H9 (cell line): ENCODE measurements around the gene IGSF9. TPM values are rescaled to one million over a fixed set of nuclear protein-coding genes. Genes with fewer than 3 reads are reported as not detected.

Experiments
- DNase-seq: peaks from one replicate; pipeline ENCODE4 v3.0.0-alpha.2; 2017
- H2AFZ ChIP-seq: one replicate; pipeline ENCODE4 v1.6.1; 2013; ENCODE audit warnings: mild to moderate bottlenecking, low read length, control low read depth, moderate library complexity
- H2AK5ac ChIP-seq: 2 replicates; pipeline ENCODE4 v1.6.1; 2013; ENCODE audit warnings: low read length, control low read depth, mixed read lengths; ENCODE audit not compliant: insufficient read length
- H2BK120ac ChIP-seq: one replicate; pipeline ENCODE4 v1.6.1; 2013; ENCODE audit warnings: low read depth, mild to moderate bottlenecking, low read length, control low read depth, inconsistent platforms; ENCODE audit not compliant: poor library complexity, severe bottlenecking
- H2BK12ac ChIP-seq: 2 replicates; pipeline ENCODE4 v1.6.1; 2013; ENCODE audit warnings: low read length, control low read depth, mixed read lengths, low read depth; ENCODE audit not compliant: insufficient read length
- H2BK15ac ChIP-seq: 2 replicates; pipeline ENCODE4 v1.6.1; 2013; ENCODE audit warnings: low read depth, low read length, control low read depth
- H2BK20ac ChIP-seq: one replicate; pipeline ENCODE4 v1.6.1; 2013; ENCODE audit warnings: low read depth, mild to moderate bottlenecking, low read length, control low read depth, inconsistent platforms; ENCODE audit not compliant: poor library complexity, severe bottlenecking
- H2BK5ac ChIP-seq: 2 replicates; pipeline ENCODE4 v1.6.1; 2013; ENCODE audit warnings: low read length, control low read depth, mixed read lengths; ENCODE audit not compliant: insufficient read length
- H3K14ac ChIP-seq: 2 replicates; pipeline ENCODE4 v1.6.1; 2013; ENCODE audit warnings: low read length, control low read depth; ENCODE audit not compliant: insufficient read depth
- H3K18ac ChIP-seq: 2 replicates; pipeline ENCODE4 v1.6.1; 2013; ENCODE audit warnings: low read depth, mild to moderate bottlenecking, mixed read lengths, low read length, control low read depth; ENCODE audit not compliant: insufficient read length
- H3K23ac ChIP-seq: 2 replicates; pipeline ENCODE4 v1.6.1; 2013; ENCODE audit warnings: low read length, control low read depth, mixed read lengths, low read depth; ENCODE audit not compliant: insufficient read length
- H3K23me2 ChIP-seq: 2 replicates; pipeline ENCODE4 v1.6.1; 2013; ENCODE audit warnings: low read depth, mild to moderate bottlenecking, mixed read lengths, low read length, control low read depth; ENCODE audit not compliant: insufficient read length, poor library complexity, severe bottlenecking
- H3K27ac ChIP-seq: 2 replicates; pipeline ENCODE4 v1.5.1; 2013; ENCODE audit warnings: low read length, control low read depth, mixed read lengths, low read depth; ENCODE audit not compliant: insufficient read length
- H3K27me3 ChIP-seq: 2 replicates; pipeline ENCODE4 v1.6.1; 2013; ENCODE audit warnings: low read length, control low read depth, inconsistent platforms; ENCODE audit not compliant: insufficient read depth
- H3K4ac ChIP-seq: 2 replicates; pipeline ENCODE4 v1.6.1; 2013; ENCODE audit warnings: low read depth, mild to moderate bottlenecking, control low read depth, inconsistent platforms, low read length, moderate library complexity
- H3K4me1 ChIP-seq: 2 replicates; pipeline ENCODE4 v1.6.1; 2013; ENCODE audit warnings: low read length, control low read depth, inconsistent platforms; ENCODE audit not compliant: insufficient read depth
- H3K4me2 ChIP-seq: 2 replicates; pipeline ENCODE4 v1.6.1; 2013; ENCODE audit warnings: low read length, control low read depth, mixed read lengths; ENCODE audit not compliant: insufficient read length, insufficient read depth
- H3K56ac ChIP-seq: 2 replicates; pipeline ENCODE4 v1.6.1; 2013; ENCODE audit warnings: low read depth, mild to moderate bottlenecking, mixed read lengths, low read length, control low read depth; ENCODE audit not compliant: insufficient read length
- H3K79me1 ChIP-seq: 2 replicates; pipeline ENCODE4 v1.6.1; 2013; ENCODE audit warnings: low read depth, mild to moderate bottlenecking, moderate library complexity, low read length, control low read depth, inconsistent platforms; ENCODE audit not compliant: insufficient read depth, poor library complexity, severe bottlenecking
- H3K79me2 ChIP-seq: 2 replicates; pipeline ENCODE4 v1.6.1; 2013; ENCODE audit warnings: low read length, control low read depth, inconsistent platforms; ENCODE audit not compliant: insufficient read depth
- H3K9ac ChIP-seq: 2 replicates; pipeline ENCODE4 v1.6.1; 2013; ENCODE audit warnings: low read length, control low read depth, mixed read lengths; ENCODE audit not compliant: insufficient read length; ENCODE audit errors: extremely low read depth
- H3K9me3 ChIP-seq: one replicate; pipeline ENCODE4 v1.6.1; 2013; ENCODE audit warnings: low read depth, low read length, inconsistent platforms; ENCODE audit not compliant: control insufficient read depth
- H3T11ph ChIP-seq: one replicate; pipeline ENCODE4 v1.6.1; 2013; ENCODE audit warnings: mild to moderate bottlenecking, low read length, control low read depth, inconsistent platforms
- H4K20me1 ChIP-seq: one replicate; pipeline ENCODE4 v1.6.1; 2013; ENCODE audit not compliant: control insufficient read depth, insufficient read length, insufficient read depth
- H4K5ac ChIP-seq: 2 replicates; pipeline ENCODE4 v1.6.1; 2013; ENCODE audit warnings: low read depth, mild to moderate bottlenecking, mixed read lengths, low read length, control low read depth; ENCODE audit not compliant: insufficient read length
- H4K8ac ChIP-seq: replicated peaks from 2 replicates; pipeline ENCODE4 v1.6.1; 2013; ENCODE audit warnings: low read length, control low read depth, mixed read lengths, low read depth; ENCODE audit not compliant: insufficient read length
- H4K91ac ChIP-seq: 2 replicates; pipeline ENCODE4 v1.6.1; 2013; ENCODE audit warnings: low read depth, mild to moderate bottlenecking, moderate library complexity, mixed read lengths, low read length, control low read depth; ENCODE audit not compliant: insufficient read length
- H3K27ac Mint-ChIP-seq, 3 experiments: 2 replicates in 2 of 3; 3 replicates in 1 of 3; pipeline ENCODE4 v1.8.0; 2020 to 2021; ENCODE audit warnings: mixed read lengths in 3 of 3, mild to moderate bottlenecking in 1 of 3, moderate library complexity in 1 of 3
- H3K27me3 Mint-ChIP-seq: 2 replicates; pipeline ENCODE4 v1.8.0; 2021; ENCODE audit warnings: low read depth, mild to moderate bottlenecking, moderate library complexity, mixed read lengths
- H3K36me3 Mint-ChIP-seq, 3 experiments: 2 replicates in 2 of 3; 3 replicates in 1 of 3; pipeline ENCODE4 v1.8.0; 2020 to 2021; ENCODE audit warnings: low read depth in 3 of 3, mixed read lengths in 3 of 3; ENCODE audit not compliant: insufficient read depth in 1 of 3
- H3K4me1 Mint-ChIP-seq, 2 experiments: 2 replicates each; pipeline ENCODE4 v1.8.0; 2020; ENCODE audit warnings: mixed read lengths in 2 of 2
- H3K4me3 Mint-ChIP-seq, 2 experiments: 2 replicates in 1 of 2; 3 replicates in 1 of 2; pipeline ENCODE4 v1.8.0; 2020 to 2021; ENCODE audit warnings: mild to moderate bottlenecking in 2 of 2, mixed read lengths in 2 of 2, moderate library complexity in 1 of 2
- H3K9me3 Mint-ChIP-seq, 2 experiments: 2 replicates in 1 of 2; 3 replicates in 1 of 2; pipeline ENCODE4 v1.8.0; 2020; ENCODE audit warnings: mild to moderate bottlenecking in 2 of 2, mixed read lengths in 2 of 2, moderate library complexity in 1 of 2
- WGBS: extraction: QIAGEN DNeasy Blood & Tissue Kit; methylation state at CpG from one replicate; pipeline ENCODE4 v1.1.7; 2013; ENCODE audit warnings: missing lambda C conversion rate, low lambda C conversion rate, mixed read lengths; ENCODE audit not compliant: insufficient read length; ENCODE audit errors: extremely low coverage; 5-methylcytosine and 5-hydroxymethylcytosine counted together
- total RNA-seq: library from RNA; stranded (reverse); gene quantifications from 2 replicates; pipeline ENCODE4 v1.2.1, GENCODE V29; 2021
- TF ChIP-seq, protein P1 (sequence below): fragments of 200-600 bp; sonication (generic); conservative IDR thresholded peaks from 3 replicates; pipeline ENCODE4 v1.8.0; 2021; ENCODE audit warnings: antibody characterized with exemption, mild to moderate bottlenecking

The IGSF9 gene
- total RNA-seq, 1 experiment from 2014 or later, result 11.3 TPM

- Histone ChIP-seq H3K27ac (no peak overlapping the region), H3K18ac (no peak overlapping the region), H3K4ac (no peak overlapping the region), H3K4me2 (no peak overlapping the region), H4K91ac (no peak overlapping the region), H2BK12ac (no peak overlapping the region), H3K14ac (no peak overlapping the region), H3K9ac (no peak overlapping the region), H2BK120ac (no peak overlapping the region), H4K8ac (no peak overlapping the region), H4K5ac (no peak overlapping the region), H2AK5ac (no peak overlapping the region), H3K56ac (no peak overlapping the region), H3K27me3 (no peaks in the 10 kb centered on the region), H3K23ac (no peak overlapping the region), H3K79me1 (no peaks in the 10 kb centered on the region), H3K79me2 (no peaks in the 10 kb centered on the region), H2AFZ (no peak overlapping the region), H4K20me1 (no peaks in the 10 kb centered on the region), H2BK5ac (no peak overlapping the region), H2BK15ac (no peak overlapping the region), H3T11ph (no peak overlapping the region), H3K9me3 (no peaks in the 10 kb centered on the region), H3K4me1 (no peaks in the 10 kb centered on the region), H3K23me2 (no peaks in the 10 kb centered on the region), H2BK20ac (no peak overlapping the region)
- H3K9me3 Mint-ChIP-seq, result no peaks in the 10 kb centered on the region
- no CpG with 5 or more reads among the region's 4 CpGs for WGBS
- peaks cover 11% of the 10 kb centered on the region in 2 experiments for H3K4me1 Mint-ChIP-seq
- TF ChIP-seq, protein P1, sequence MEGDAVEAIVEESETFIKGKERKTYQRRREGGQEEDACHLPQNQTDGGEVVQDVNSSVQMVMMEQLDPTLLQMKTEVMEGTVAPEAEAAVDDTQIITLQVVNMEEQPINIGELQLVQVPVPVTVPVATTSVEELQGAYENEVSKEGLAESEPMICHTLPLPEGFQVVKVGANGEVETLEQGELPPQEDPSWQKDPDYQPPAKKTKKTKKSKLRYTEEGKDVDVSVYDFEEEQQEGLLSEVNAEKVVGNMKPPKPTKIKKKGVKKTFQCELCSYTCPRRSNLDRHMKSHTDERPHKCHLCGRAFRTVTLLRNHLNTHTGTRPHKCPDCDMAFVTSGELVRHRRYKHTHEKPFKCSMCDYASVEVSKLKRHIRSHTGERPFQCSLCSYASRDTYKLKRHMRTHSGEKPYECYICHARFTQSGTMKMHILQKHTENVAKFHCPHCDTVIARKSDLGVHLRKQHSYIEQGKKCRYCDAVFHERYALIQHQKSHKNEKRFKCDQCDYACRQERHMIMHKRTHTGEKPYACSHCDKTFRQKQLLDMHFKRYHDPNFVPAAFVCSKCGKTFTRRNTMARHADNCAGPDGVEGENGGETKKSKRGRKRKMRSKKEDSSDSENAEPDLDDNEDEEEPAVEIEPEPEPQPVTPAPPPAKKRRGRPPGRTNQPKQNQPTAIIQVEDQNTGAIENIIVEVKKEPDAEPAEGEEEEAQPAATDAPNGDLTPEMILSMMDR, result no peak
- no peak for DNase-seq
- no peaks in the 10 kb centered on the region; the same call in 1 of the 2 replicates for H3K27me3 Mint-ChIP-seq
- no peaks in the 10 kb centered on the region for H3K36me3 Mint-ChIP-seq
- peak overlapping the region in 2 of 3 experiments; percentile 7 to 17; a peak in 2 of 7 replicates for H3K27ac Mint-ChIP-seq
- H3K4me3 Mint-ChIP-seq, result no peak overlapping the region
Measured at GRCh38 chr1:159889202-159889601, 56.2 kb downstream of the IGSF9 start.
